ENCODE data around the gene AKAP1.

Gene AKAP1

DNA sequence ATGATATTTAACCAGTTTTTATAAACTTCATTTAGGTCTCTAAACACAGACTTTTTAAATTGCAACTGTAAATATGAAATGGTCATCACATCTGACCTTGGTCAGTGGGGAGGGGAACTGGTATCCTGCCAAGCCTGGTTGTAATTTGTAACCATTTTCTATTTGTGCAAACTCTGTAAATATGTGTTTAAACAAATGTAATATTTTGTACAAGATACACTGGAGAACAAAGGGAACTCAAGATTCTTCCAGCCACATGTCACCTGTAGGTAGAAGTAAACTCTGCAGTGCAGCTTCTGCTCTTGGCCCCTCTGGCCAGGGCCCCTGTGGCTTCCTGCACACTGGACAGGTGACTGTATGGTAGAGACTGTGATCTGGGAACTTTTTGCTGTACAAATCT lies 35.8 kb downstream of the AKAP1 start:
- no peak overlapping the region for H3K4me3 ChIP-seq (ENCODE audit: low read length)
- TF ChIP-seq ZNF274 (IDR thresholded peaks at IDR 0.05; ENCODE audit: low read depth, low read length): no peak

DNA sequence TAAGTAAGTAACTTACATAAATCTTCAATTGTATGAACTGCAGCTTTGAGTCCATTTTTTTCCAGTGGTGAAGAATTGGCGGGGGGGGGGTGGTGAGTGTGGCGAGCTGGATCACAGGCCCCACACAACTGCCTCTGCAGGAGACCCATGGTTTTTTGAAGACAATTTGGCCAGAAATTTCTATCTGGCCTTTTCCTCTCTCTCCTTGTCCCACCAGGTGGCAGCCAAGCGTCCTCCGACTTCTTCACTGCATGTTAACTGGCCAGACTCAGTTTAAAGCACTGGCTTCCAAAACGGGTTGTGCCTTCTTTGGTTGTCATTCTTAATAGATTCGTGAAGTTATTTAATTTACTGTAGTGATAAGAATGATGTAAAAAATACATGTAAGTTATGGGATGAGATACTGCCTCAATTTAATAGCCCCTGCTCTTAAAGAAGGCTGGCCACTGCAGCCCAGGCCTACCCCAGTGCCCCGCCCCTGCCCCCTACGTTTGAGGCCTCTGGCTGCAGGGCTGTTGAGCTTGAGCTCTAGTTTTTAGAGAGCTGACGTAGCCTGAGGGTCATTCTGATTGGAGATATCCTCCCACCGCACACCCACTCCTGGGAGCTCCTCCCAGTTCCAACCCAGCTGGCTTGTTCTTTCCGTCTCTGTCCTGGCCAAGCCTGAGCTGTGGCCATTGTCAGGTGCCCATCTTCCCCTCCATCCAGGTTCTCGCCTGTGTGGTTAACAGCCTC lies 36.4 kb downstream of the AKAP1 start:
- H3K4me3 ChIP-seq (ENCODE audit: low read length): no peak overlapping the region
- no peak for TF ChIP-seq ZNF274 (IDR thresholded peaks at IDR 0.05; ENCODE audit: low read depth, low read length)

DNA sequence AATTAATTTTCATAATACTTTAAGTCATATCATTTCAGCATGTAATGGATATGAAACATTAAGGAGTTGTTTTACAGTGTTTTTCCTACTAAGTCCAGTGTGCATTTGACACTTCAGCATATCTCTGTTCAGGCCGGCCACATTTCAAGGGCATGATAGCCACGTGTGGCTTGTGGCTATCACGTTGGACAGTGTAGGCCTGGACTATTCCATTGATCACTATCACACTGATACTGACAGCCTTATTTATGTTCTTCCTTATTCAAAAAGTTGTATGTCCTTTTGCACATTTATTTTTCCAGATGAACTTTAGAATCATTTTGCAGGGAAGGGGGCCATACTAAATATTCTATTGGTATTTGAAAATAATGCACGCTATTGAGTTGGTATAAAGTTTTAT lies 39.0 kb downstream of the AKAP1 start:
- H3K4me3 ChIP-seq (ENCODE audit: low read length): no peak overlapping the region
- TF ChIP-seq ZNF274 (IDR thresholded peaks at IDR 0.05; ENCODE audit: low read depth, low read length): no peak

DNA sequence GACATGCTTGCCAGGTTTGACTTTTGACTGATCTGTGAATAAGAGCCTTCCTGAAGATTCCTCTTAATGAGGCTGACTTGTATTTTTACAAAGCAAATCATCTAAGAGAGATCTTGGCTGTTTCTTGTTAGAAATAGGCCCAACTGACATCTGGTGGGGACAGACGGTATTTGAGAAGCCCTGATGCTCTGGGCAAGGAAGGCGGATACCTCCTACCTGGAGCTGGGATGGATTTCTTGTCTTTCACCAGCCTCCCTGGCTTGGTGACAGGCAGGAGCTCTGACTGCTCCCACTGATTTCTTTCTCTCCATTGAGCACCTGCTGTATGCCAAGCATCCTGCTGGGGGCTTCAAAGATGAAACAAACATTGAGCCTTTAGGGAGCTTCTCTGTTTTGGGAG lies 40.4 kb downstream of the AKAP1 start:
- H3K4me3 ChIP-seq (ENCODE audit: low read length): no peak overlapping the region
- no peak for TF ChIP-seq ZNF274 (IDR thresholded peaks at IDR 0.05; ENCODE audit: low read depth, low read length)

DNA sequence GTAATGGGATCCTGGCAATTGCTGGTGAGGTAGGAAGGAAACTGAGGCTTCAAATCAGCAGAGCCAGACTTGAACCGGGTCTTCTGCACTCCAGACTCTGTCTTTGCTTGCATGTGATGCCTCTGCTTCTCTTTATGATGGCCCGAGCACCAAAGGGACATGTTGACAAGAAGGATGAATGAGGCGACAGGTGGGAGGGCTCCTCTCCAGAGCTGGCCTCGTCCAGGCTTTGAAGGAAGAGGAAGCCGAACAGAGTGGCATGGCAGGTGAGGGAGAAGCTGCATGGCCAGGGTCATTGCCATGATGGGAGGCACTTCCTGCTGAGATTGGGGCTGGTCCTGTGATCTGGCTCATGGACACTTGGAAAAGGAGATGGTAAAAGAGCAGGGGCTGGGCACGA lies 40.8 kb downstream of the AKAP1 start:
- TF ChIP-seq ZNF274 (IDR thresholded peaks at IDR 0.05; ENCODE audit: low read depth, low read length): no peak
- H3K4me3 ChIP-seq (ENCODE audit: low read length): no peak overlapping the region

DNA sequence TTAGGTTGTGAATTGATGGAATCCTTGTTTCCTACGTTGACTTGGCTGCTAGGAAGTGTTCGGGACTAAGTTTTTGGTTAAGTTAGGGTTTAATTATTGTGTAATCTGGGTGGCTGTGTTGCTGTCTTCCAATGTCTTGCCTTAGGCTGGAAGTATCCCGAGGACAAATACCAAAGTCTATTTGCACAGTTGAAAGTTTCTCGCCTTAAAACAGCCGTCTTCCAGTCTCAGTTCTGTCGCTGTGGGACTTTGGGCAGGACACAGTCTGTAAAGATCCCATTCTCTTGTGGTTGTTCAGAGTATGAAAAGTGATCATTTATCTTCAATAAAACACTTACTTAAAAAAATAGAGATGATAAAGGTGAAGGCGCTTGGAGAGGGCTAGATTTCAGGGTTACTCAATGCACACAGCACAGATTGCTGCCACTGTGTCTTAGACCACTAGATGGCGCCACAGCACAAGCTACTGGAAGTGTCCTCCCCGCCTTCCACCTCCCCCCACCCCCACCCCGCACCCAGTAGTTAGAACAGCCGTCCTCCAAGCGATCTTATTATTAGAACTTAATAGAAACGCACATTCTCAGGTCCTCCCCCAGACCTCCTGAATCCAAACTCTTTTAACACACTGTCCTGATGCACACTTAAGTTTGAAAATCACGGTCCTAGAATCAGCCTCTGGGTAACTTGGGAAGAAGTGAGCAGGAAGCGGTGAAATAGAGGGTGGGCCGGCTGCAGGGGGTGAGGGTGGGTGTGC lies 45.8 kb downstream of the AKAP1 start:
- no peak overlapping the region for H3K4me3 ChIP-seq (ENCODE audit: low read length)
- no peak for TF ChIP-seq ZNF274 (IDR thresholded peaks at IDR 0.05; ENCODE audit: low read depth, low read length)

DNA sequence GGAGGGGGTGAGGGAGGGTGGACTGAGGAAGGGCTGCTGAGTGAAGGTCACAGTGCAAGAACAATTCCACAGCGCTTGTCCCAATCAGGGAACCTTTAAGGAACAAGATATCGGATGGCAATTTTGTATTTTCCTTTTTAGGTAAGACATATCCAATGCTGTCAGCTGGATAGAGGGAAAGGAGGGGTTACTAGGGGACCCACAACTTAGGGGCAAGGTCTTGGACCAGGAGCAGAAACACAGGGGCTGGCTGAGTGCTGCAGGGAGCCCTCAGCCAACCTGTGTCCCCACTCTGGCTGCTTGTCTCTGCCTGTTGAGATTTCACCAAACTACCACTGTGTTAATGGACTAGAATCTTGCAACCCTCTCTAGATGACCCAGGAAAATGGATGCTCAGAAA lies 47.6 kb downstream of the AKAP1 start:
- no peak for TF ChIP-seq ZNF274 (IDR thresholded peaks at IDR 0.05; ENCODE audit: low read depth, low read length)
- H3K4me3 ChIP-seq (ENCODE audit: low read length): no peak overlapping the region

DNA sequence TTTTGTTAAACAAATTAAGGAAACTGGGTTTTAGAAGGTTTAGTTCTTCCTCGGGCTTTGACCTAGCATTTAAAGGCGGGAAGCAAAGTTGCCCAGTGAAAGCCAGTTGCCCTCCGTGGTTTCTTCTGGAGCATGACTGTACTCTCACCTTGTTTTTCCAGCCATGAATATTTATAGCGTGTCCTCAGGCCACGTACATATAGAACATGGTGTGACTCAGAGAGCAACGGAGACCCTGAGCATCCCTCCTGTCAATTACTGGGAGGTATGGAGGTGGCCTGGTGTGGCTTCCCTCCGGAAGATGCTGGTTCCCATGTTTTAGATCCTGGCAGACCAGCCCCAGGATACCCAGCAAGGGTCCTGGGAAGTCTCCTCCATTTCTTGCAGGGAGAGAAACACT lies 48.4 kb downstream of the AKAP1 start:
- no peak for TF ChIP-seq ZNF274 (IDR thresholded peaks at IDR 0.05; ENCODE audit: low read depth, low read length)
- no peak overlapping the region for H3K4me3 ChIP-seq (ENCODE audit: low read length)

DNA sequence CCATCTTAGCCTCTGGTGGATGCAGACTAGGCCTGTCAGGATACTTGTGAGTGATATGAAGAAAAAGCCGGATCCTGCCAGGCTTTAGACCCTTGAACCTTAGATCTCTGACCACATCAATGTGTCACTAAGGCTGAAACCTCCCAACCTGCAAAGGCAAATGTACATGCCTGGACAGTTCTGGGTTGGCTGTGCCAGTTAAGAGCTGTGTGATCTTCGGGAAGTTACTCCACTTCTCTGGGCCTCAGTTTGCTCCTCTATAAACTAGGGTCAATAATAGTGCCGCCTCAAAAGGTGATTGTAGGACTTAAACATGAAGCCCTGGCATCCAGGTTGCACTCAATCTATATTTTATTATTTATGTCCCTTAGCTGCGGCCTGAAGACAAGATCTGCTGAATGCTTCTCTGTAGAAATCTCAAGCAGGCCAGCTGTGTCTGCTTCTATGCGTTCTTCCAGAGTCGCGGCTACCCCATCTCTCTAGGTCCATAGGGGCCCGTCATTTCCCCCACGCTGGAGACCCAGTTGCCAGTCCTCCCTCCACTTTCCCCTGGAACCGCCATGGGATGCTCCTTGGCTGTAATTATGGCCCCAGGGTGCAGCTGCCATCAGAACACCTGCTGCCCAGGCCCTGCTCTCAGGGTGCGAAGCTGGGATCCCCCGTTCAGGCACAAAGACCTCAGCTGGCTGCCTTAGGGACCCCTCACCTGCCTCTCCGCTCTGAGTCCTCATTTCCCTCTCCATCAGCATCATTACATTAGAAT lies 50.2 kb downstream of the AKAP1 start:
- no peak overlapping the region for H3K4me3 ChIP-seq (ENCODE audit: low read length)
- no peak for TF ChIP-seq ZNF274 (IDR thresholded peaks at IDR 0.05; ENCODE audit: low read depth, low read length)

DNA sequence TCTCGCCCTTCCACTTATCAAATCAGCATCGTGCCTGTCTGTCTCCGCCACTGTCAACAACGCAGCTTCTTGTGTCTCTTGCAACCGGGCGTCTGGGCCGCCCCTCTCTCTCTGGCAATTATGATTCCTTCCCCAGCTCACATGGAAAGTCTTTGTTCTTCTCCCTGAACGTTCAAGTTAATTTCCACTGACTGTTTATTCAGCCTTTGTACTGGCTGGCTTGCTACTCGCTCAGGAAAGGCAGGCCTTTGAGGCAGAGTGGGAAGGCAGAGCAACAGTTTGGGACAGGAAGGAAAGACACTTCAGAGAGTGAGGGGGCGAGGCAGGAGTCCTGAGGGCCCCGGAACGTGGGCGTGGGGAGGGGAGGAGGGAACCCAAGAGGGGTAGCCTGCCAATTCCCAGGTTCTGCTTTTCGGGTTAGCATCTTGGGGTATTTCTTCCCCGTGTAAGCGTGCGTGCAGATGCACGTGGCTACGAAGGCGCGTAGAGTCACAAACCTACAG lies 50.8 kb downstream of the AKAP1 start:
- no peak for TF ChIP-seq ZNF274 (IDR thresholded peaks at IDR 0.05; ENCODE audit: low read depth, low read length)
- no peak overlapping the region for H3K4me3 ChIP-seq (ENCODE audit: low read length)

DNA sequence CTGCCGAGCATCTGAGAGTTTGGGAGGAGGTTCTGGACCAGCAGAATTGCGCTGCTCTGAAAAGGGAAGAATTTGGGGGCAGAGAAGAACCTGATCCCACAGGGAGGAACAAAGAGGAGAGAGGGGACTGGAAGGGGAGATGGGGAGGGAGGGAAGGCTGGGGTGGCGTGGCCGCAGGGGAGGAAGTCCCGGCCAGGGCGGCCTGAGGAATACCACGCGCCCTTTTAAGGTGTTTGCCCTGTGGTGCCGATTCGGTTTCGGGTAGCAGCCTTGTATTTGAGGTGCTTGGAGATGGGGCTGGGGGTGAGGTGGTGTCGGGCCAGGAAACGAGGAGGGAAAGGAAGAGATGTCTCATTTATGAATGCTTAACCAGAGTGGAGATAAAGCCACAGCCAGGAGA lies 51.3 kb downstream of the AKAP1 start:
- no peak for TF ChIP-seq ZNF274 (IDR thresholded peaks at IDR 0.05; ENCODE audit: low read depth, low read length)
- no peak overlapping the region for H3K4me3 ChIP-seq (ENCODE audit: low read length)

DNA sequence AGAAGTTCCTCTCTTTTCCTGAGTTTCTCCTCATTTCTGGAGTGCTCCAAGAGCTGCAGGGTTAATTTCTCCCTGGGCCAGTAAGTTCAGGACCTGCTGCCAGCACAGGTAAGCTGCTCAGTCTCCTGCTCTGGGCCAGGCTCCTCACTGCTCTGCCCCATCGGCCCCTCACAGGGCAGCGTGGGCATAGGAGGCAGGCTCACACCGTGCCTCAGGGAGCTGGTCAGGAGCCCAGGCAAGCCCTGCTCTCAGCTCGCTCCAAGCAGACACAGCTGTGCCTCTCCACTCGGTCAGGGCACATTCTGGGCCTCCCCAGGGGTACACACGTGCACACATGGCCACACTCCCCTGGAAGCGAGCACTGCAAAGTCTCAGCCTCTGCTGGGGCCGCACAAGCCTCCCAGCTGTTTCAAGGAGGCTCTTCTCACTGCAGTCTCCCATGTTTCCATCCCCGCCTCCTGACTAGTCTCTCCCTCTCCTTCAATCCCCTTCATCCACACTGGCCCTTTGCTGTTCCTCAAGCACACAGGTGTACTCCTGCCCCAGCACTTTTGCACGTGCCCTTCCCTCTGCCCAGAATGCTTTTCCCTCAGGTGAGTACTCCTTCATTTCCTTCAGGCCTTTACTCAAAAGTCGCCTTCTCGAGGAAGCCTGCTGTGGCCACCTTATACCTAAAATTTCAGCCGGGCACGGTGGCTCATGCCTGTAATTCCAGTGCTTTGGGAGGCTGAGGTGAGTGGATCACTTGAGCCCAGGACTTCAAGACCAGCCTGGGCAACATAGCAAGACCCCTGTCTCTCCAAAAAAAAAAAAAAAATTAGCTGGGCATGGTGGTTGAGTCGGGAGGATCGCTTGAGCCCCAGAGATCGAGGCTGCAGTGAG lies 53.2 kb downstream of the AKAP1 start:
- no peak for TF ChIP-seq ZNF274 (IDR thresholded peaks at IDR 0.05; ENCODE audit: low read depth, low read length)
- H3K4me3 ChIP-seq (ENCODE audit: low read length): no peak overlapping the region

DNA sequence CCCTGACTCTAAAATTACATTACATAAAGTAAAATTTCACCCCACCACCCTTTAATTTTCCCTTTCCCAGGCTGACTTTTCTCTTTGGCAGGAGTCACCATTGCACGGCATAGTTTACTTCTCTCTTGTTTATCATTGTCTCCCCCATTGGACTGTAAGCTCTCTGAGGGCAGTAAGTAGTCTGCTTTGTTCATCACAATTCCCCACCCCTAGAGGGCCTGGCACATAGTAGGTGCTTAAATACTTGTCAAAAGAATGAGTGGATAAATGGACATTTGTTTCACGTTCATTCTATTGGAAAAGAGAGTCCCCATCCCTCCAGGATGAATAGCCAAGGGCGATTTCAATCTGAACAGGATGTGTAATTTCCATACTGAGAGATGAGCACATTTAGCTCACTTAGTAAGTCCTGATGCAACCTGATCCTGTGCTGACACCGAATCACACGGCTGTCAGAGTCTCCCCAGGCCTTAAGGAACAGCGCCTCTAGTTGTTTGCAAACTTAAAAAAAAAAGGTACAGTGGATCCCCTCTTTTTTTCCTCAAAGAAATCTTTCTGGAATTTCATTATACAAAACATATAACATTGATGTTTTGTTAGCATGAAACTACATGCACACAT lies 54.0 kb downstream of the AKAP1 start:
- H3K4me3 ChIP-seq (ENCODE audit: low read length): no peak overlapping the region

More for the DNA sequence above, 54.0 kb downstream of the AKAP1 start:
- TF ChIP-seq ZNF274 (IDR thresholded peaks at IDR 0.05; ENCODE audit: low read depth, low read length): no peak

All from GM08714 (cell line).